PC-3 (cell line): ENCODE data around the gene PLXDC1.

Source experiments
- CTCF ChIP-seq: fragments of 300-600 bp; sonication (generic); conservative IDR thresholded peaks from 2 replicates; pipeline ENCODE4 v1.5.1; 2017; ENCODE audit warnings: antibody characterized with exemption, low read depth, mild to moderate bottlenecking, low read length
- EZH2 ChIP-seq: fragments of 300-600 bp; sonication (generic); IDR thresholded peaks from one replicate; pipeline ENCODE4 v1.6.1; 2017; ENCODE audit warnings: antibody characterized with exemption, mild to moderate bottlenecking, low read length; ENCODE audit not compliant: unreplicated experiment

GRCh38 chr17:39014044-39014794, 137.2 kb downstream of the PLXDC1 start:
- TF ChIP-seq CTCF (no peak), EZH2 (no peak)
